Measurements from ENCODE around the gene NOS1AP.

The NOS1AP gene

GRCh38 chr1:162111572-162111971 is 42.1 kb downstream of the NOS1AP start:
- DNase-seq (ENCODE audit: low read depth): no peak

GRCh38 chr1:162113419-162113818 is 43.9 kb downstream of the NOS1AP start:
- DNase-seq (ENCODE audit: low read depth): no peak
- no peak for TF ChIP-seq CTCF (IDR thresholded peaks at IDR 0.05; ENCODE audit: insufficient read depth, low read depth, low read length, missing control alignments)
- no peak overlapping the region for H3K4me3 ChIP-seq (ENCODE audit: low read length)

More at GRCh38 chr1:162111572-162111971, 42.1 kb downstream of the NOS1AP start:
- H3K4me3 ChIP-seq (ENCODE audit: low read length): no peak overlapping the region
- TF ChIP-seq CTCF (IDR thresholded peaks at IDR 0.05; ENCODE audit: insufficient read depth, low read depth, low read length, missing control alignments): no peak

DNA sequence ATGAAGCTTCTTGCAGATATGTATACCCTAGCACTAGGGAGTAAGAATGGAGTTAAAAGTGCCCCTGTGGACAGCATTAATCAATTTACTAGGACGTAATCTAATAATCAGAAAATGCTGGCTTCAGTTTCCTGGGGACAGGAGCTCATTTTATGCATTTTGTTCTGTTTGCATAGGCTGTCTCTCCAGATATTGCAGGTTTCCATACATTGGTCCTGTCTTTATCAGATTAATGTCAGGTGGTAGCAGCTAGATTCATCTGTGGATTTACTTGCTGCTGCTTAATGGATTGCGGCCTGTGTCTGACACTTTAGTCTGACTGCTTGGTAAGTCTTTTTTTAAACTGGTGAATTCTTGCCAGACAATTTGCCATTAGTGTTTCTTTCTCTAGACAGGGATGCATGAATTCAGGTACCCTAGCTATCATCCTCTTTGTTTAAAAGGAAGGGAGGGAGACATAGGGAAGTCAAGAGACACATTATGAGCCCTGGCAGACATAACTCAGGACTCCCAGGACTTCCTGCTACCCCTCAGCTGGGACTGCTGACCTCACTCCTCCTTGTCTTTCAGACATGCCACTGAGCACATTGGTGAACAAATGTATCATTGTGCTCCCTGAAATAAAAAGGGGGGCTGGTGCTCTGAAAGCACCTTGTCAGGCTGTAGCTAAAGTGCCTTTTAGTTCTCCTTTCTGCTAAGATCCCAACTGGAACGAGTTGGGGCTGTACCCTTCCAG is 47.7 kb downstream of the NOS1AP start:
- DNase-seq (ENCODE audit: low read depth): no peak
- H3K4me3 ChIP-seq (ENCODE audit: low read length): no peak overlapping the region
- TF ChIP-seq CTCF (IDR thresholded peaks at IDR 0.05; ENCODE audit: insufficient read depth, low read depth, low read length, missing control alignments): no peak

DNA sequence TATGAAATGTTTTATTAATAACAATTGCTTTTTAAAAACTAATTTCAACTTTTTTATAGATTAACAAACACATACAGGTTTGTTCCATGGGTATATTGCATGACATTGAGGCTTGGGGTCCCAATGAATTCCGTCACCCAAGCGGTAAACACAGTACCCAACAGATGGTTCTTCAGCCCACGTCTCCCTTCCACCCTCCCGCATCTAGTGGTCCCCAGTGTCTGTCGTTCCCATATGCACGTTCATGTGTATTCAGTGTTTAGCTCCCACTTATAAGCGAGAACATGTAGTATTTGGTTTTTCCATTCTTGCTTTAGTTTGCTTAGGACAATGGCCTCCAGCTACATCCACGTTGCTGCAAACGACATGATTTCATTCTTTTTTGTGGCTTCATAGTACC is 48.6 kb downstream of the NOS1AP start:
- no peak for DNase-seq (ENCODE audit: low read depth)
- no peak for TF ChIP-seq CTCF (IDR thresholded peaks at IDR 0.05; ENCODE audit: insufficient read depth, low read depth, low read length, missing control alignments)
- H3K4me3 ChIP-seq (ENCODE audit: low read length): no peak overlapping the region

DNA sequence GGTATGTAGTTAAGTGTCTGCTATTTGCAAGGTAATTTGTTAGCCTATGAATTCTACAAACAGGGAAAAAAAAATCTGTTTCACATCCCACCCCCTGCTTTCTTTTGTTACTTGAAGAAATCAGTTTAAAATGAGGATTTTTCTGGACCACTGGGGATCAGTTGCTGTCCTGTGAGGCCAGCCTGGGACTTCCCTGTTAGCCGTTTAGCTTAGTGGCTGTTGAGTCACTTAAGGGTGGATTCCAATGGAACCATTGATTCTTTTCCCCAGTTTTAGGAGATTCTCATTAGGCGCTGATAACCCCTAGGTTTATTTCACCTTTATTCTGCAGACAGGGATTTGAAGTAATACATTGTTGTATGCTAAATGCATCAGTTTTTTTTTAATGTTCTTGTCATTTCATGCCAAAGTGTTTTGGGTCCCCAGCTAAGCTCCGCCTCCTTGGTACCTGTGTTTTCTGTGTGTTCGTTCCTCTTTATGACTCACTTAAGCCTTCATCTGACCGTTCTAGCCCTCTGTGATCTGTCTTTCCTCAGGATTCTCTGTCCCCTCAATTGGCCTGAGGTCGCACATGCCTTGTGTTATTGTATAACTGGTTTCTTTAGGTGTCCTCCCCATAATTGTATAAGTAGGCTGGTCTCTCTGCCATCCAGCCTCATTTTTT is 59.3 kb downstream of the NOS1AP start:
- no peak for DNase-seq (ENCODE audit: low read depth)
- TF ChIP-seq CTCF (IDR thresholded peaks at IDR 0.05; ENCODE audit: insufficient read depth, low read depth, low read length, missing control alignments): no peak

DNA sequence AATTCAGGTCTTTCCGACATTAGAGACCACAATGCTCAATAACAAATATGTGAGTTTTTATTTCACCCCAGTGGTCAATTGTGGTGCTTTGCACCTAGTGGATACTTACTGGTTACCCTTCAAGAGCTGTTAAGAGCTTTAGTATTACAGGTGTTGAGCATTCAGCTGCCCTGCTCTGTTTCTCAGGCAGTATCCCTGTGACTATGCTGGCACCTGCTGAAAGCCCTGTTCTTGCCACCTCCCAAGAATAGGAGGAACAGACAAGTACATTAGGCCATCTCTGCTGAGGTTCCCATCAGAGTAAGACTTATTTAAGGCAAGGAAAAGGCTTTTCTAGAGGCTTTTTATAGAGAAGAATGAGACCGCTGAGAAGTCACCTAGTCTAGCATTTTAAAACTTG is 60.8 kb downstream of the NOS1AP start:
- H3K4me3 ChIP-seq (ENCODE audit: low read length): no peak overlapping the region
- DNase-seq (ENCODE audit: low read depth): no peak
- TF ChIP-seq CTCF (IDR thresholded peaks at IDR 0.05; ENCODE audit: insufficient read depth, low read depth, low read length, missing control alignments): no peak

More for the DNA sequence above, 59.3 kb downstream of the NOS1AP start:
- no peak overlapping the region for H3K4me3 ChIP-seq (ENCODE audit: low read length)

All from epithelial cell of esophagus (primary cell).